HG02870 (cell line): ENCODE data around the gene VDR.

ENCODE experiments used
- ATAC-seq: cut with Tn5 transposase; IDR thresholded peaks from one replicate; pipeline ENCODE4 v1.9.1; 2021; ENCODE audit warnings: mild to moderate bottlenecking, moderate library complexity; ENCODE audit not compliant: unreplicated experiment

VDR gene

GRCh38 chr12:47875746-47876439 lies 28.9 kb downstream of the VDR start:
- ATAC-seq, result no peak

- no peak for ATAC-seq
Measured at GRCh38 chr12:47874316-47874715, 30.5 kb downstream of the VDR start.

GRCh38 chr12:47870175-47870781 lies 34.5 kb downstream of the VDR start:
- no peak for ATAC-seq

GRCh38 chr12:47868552-47869031 lies 36.2 kb downstream of the VDR start:
- peak; percentile 72 for ATAC-seq

GRCh38 chr12:47868041-47868440 lies 36.8 kb downstream of the VDR start:
- peak; percentile 6 for ATAC-seq

- no peak for ATAC-seq
Measured at GRCh38 chr12:47867495-47867941, 37.3 kb downstream of the VDR start.

GRCh38 chr12:47864646-47865235 lies 40.1 kb downstream of the VDR start:
- no peak for ATAC-seq

- ATAC-seq, result no peak
Measured at GRCh38 chr12:47863985-47864384, 40.8 kb downstream of the VDR start.

- no peak for ATAC-seq
Measured at GRCh38 chr12:47863467-47863866, 41.3 kb downstream of the VDR start.

GRCh38 chr12:47862881-47863280 lies 41.9 kb downstream of the VDR start:
- ATAC-seq, result no peak

- ATAC-seq, result no peak
Measured at GRCh38 chr12:47862167-47862750, 42.5 kb downstream of the VDR start.

GRCh38 chr12:47860873-47861272 lies 43.9 kb downstream of the VDR start:
- ATAC-seq, result no peak

- no peak for ATAC-seq
Measured at GRCh38 chr12:47860279-47860841, 44.4 kb downstream of the VDR start.

- ATAC-seq, result no peak
Measured at GRCh38 chr12:47858511-47859266, 46.1 kb downstream of the VDR start.

GRCh38 chr12:47856721-47857575 lies 47.8 kb downstream of the VDR start:
- no peak for ATAC-seq

- ATAC-seq, result no peak
Measured at GRCh38 chr12:47856094-47856493, 48.7 kb downstream of the VDR start.

- ATAC-seq, result no peak
Measured at GRCh38 chr12:47855502-47855901, 49.3 kb downstream of the VDR start.

GRCh38 chr12:47854531-47854930 lies 50.3 kb downstream of the VDR start:
- no peak for ATAC-seq

- no peak for ATAC-seq
Measured at GRCh38 chr12:47852096-47852571, 52.7 kb downstream of the VDR start.
